OCI-LY3 (cell line): Measurements from ENCODE around the gene ZNF655.

Experiments used
- H2AFZ ChIP-seq: fragments of 200-600, 300-600 bp; shearing (Covaris generic); 2 replicates; pipeline ENCODE4 v1.6.0; 2014; ENCODE audit warnings: antibody characterized with exemption, low read depth, low read length
- H3K27ac ChIP-seq: fragments of 200-600, 300-600 bp; sonication (generic); 2 replicates; pipeline ENCODE4 v1.5.1; 2014; ENCODE audit warnings: mild to moderate bottlenecking, low read length, moderate library complexity, mixed read lengths
- H3K27me3 ChIP-seq: fragments of 200-600, 300-600 bp; sonication (generic); 2 replicates; pipeline ENCODE4 v1.6.1; 2014; ENCODE audit warnings: low read depth, low read length, mixed read lengths
- H3K36me3 ChIP-seq: fragments of 200-600, 300-600 bp; sonication (generic); replicated peaks from 2 replicates; pipeline ENCODE3; 2014; ENCODE audit warnings: low read depth, low read length, mixed read lengths
- H3K4me1 ChIP-seq: fragments of 300-600, 200-600 bp; sonication (generic); 2 replicates; pipeline ENCODE4 v1.6.1; 2014; ENCODE audit warnings: low read length, mixed read lengths
- H3K4me2 ChIP-seq: fragments of 200-600, 300-600 bp; sonication (generic); 2 replicates; pipeline ENCODE4 v1.6.1; 2014; ENCODE audit warnings: low read length, mixed read lengths
- H3K4me3 ChIP-seq: fragments of 300-600, 200-600 bp; sonication (generic); 2 replicates; pipeline ENCODE4 v1.5.1; 2014; ENCODE audit warnings: antibody characterized with exemption, mild to moderate bottlenecking, low read length, moderate library complexity
- H3K79me2 ChIP-seq: fragments of 300-600, 200-600 bp; shearing (Covaris generic); 2 replicates; pipeline ENCODE4 v1.6.1; 2014; ENCODE audit warnings: mild to moderate bottlenecking, low read length, mixed read lengths
- H3K9ac ChIP-seq: fragments of 300-600, 200-600 bp; shearing (Covaris generic); 2 replicates; pipeline ENCODE4 v1.6.0; 2014; ENCODE audit warnings: mild to moderate bottlenecking, low read length, moderate library complexity
- H3K9me3 ChIP-seq: fragments of 200-600, 300-600 bp; shearing (Covaris generic); 2 replicates; pipeline ENCODE4 v1.6.1; 2014; ENCODE audit warnings: low read length, mixed read lengths; ENCODE audit not compliant: insufficient read depth
- H4K20me1 ChIP-seq: fragments of 200-600, 300-600 bp; sonication (generic); 2 replicates; pipeline ENCODE4 v1.6.1; 2016; ENCODE audit warnings: low read length, mixed read lengths; ENCODE audit not compliant: insufficient read depth
- CTCF ChIP-seq: fragments of 200-600, 300-600 bp; sonication (generic); IDR thresholded peaks from 2 replicates; pipeline ENCODE4 v1.5.1; 2014; ENCODE audit warnings: antibody characterized with exemption, low read length, low read depth
- EZH2phosphoT487 ChIP-seq: fragments of 200-600 bp; shearing (Covaris generic); IDR thresholded peaks from 2 replicates; pipeline ENCODE4 v1.6.1; 2018; ENCODE audit warnings: antibody characterized with exemption, mixed run types, low read depth

ZNF655 gene

GRCh38 chr7:99615989-99616358 is 57.5 kb downstream of the ZNF655 start:
- Histone ChIP-seq H3K9me3 (no peaks in the 10 kb centered on the region), H3K4me3 (peak overlapping the region; percentile 96), H3K4me2 (peak overlapping the region; percentile 57), H3K9ac (peak overlapping the region; percentile 87), H3K36me3 (peaks cover 24% of the 10 kb centered on the region), H3K27me3 (no peaks in the 10 kb centered on the region), H4K20me1 (no peaks in the 10 kb centered on the region), H2AFZ (peak overlapping the region; percentile 100), H3K4me1 (peaks cover 10% of the 10 kb centered on the region), H3K27ac (no peak overlapping the region), H3K79me2 (peaks cover 22% of the 10 kb centered on the region)
- TF ChIP-seq CTCF = no peak
- TF ChIP-seq EZH2phosphoT487 = no peak

- Histone ChIP-seq H3K27ac (peak within 1 kb of the TSS; percentile 38), H3K9ac (peak within 1 kb of the TSS; percentile 87), H3K79me2 (peaks cover 22% of the 10 kb centered on the region), H3K4me3 (peak within 1 kb of the TSS; percentile 96), H3K36me3 (peaks cover 29% of the 10 kb centered on the region), H3K27me3 (no peaks in the 10 kb centered on the region), H3K4me2 (peak within 1 kb of the TSS; percentile 79), H3K9me3 (no peaks in the 10 kb centered on the region), H2AFZ (peak within 1 kb of the TSS; percentile 100), H3K4me1 (peaks cover 10% of the 10 kb centered on the region), H4K20me1 (no peaks in the 10 kb centered on the region)
- TF ChIP-seq EZH2phosphoT487 = no peak
- TF ChIP-seq CTCF = peak; percentile 51
These were observed 58.1 kb downstream of the ZNF655 start, which contains the start of gene ZSCAN25 for GRCh38 chr7:99616359-99617191. TSS of gene ZSCAN25 (plus strand) at chr7:99616946. CDS start at chr7:99619607, 2,661 bp downstream.

- H3K79me2 ChIP-seq = peaks cover 22% of the 10 kb centered on the region
- peak overlapping the region; percentile 96 for H3K4me3 ChIP-seq
- TF ChIP-seq EZH2phosphoT487 (no peak), CTCF (no peak)
- no peaks in the 10 kb centered on the region for H3K27me3 ChIP-seq
- H3K9me3 ChIP-seq = no peaks in the 10 kb centered on the region
- H3K27ac ChIP-seq = no peak overlapping the region
- peaks cover 10% of the 10 kb centered on the region for H3K4me1 ChIP-seq
- H3K4me2 ChIP-seq = peak overlapping the region; percentile 79
- H4K20me1 ChIP-seq = no peaks in the 10 kb centered on the region
- H3K36me3 ChIP-seq = peaks cover 32% of the 10 kb centered on the region
- H2AFZ ChIP-seq = peak overlapping the region; percentile 100; the same call in 1 of the 2 replicates
- H3K9ac ChIP-seq = peak overlapping the region; percentile 87
These were observed 58.8 kb downstream of the ZNF655 start for GRCh38 chr7:99617192-99617781.

- Histone ChIP-seq H3K4me3 (no peak overlapping the region), H3K9ac (no peak overlapping the region), H3K4me2 (no peak overlapping the region), H3K27ac (no peak overlapping the region), H3K27me3 (no peaks in the 10 kb centered on the region), H3K36me3 (peaks cover 40% of the 10 kb centered on the region), H3K79me2 (peaks cover 22% of the 10 kb centered on the region), H3K4me1 (peaks cover 10% of the 10 kb centered on the region), H4K20me1 (no peaks in the 10 kb centered on the region), H2AFZ (no peak overlapping the region), H3K9me3 (no peaks in the 10 kb centered on the region)
- TF ChIP-seq CTCF (no peak), EZH2phosphoT487 (no peak)
These were observed 60.3 kb downstream of the ZNF655 start for GRCh38 chr7:99618726-99619125.
